ENCODE data around the gene MYO1H. TPM values are rescaled to one million over a fixed set of nuclear protein-coding genes. Genes with fewer than 3 reads are reported as not detected.
"Not testable (repeated sequence)": the region's sequence is repeated elsewhere in the genome, so short reads cannot be mapped to it uniquely, and the experiment has no call there.

Gene MYO1H
- total RNA-seq, 1 donor from 2014 or later: not detected

- DNase-seq (ENCODE audit: low spot score): no peak
Measured at GRCh38 chr12:109418848-109419480, 71.3 kb downstream of the MYO1H start.

GRCh38 chr12:109421355-109422087 lies 73.8 kb downstream of the MYO1H start:
- no peak for DNase-seq (ENCODE audit: low spot score)

GRCh38 chr12:109422251-109422650 lies 74.6 kb downstream of the MYO1H start:
- DNase-seq (ENCODE audit: low spot score): no peak

GRCh38 chr12:109423392-109423791 lies 75.7 kb downstream of the MYO1H start:
- DNase-seq (ENCODE audit: low spot score): no peak

- DNase-seq (ENCODE audit: low spot score): peak; percentile 82
Measured at GRCh38 chr12:109428037-109428629, 80.4 kb downstream of the MYO1H start.

GRCh38 chr12:109428804-109429203 lies 81.1 kb downstream of the MYO1H start:
- DNase-seq (ENCODE audit: low spot score): not testable (repeated sequence)

- DNase-seq (ENCODE audit: low spot score): no peak
Measured at GRCh38 chr12:109430244-109430643, 82.5 kb downstream of the MYO1H start.

GRCh38 chr12:109432431-109432830 lies 84.7 kb downstream of the MYO1H start:
- DNase-seq (ENCODE audit: low spot score): no peak

GRCh38 chr12:109432842-109433304 lies 85.2 kb downstream of the MYO1H start:
- DNase-seq (ENCODE audit: low spot score): peak; percentile 86

- DNase-seq (ENCODE audit: low spot score): no peak
Measured at GRCh38 chr12:109433618-109434017, 85.9 kb downstream of the MYO1H start.

GRCh38 chr12:109434582-109434981 lies 86.9 kb downstream of the MYO1H start:
- no peak for DNase-seq (ENCODE audit: low spot score)

GRCh38 chr12:109435428-109436187 lies 87.9 kb downstream of the MYO1H start:
- no peak for DNase-seq (ENCODE audit: low spot score)

GRCh38 chr12:109436188-109436560 lies 88.5 kb downstream of the MYO1H start:
- no peak for DNase-seq (ENCODE audit: low spot score)

- DNase-seq (ENCODE audit: low spot score): no peak
Measured at GRCh38 chr12:109439181-109439580, 91.5 kb downstream of the MYO1H start.

- not testable (repeated sequence) for DNase-seq (ENCODE audit: low spot score)
Measured at GRCh38 chr12:109439951-109440350, 92.3 kb downstream of the MYO1H start.

GRCh38 chr12:109440851-109441490 lies 93.3 kb downstream of the MYO1H start:
- no peak for DNase-seq (ENCODE audit: low spot score)

GRCh38 chr12:109443794-109444193 lies 96.1 kb downstream of the MYO1H start:
- DNase-seq (ENCODE audit: low spot score): no peak

GRCh38 chr12:109444259-109444658 lies 96.6 kb downstream of the MYO1H start:
- no peak for DNase-seq (ENCODE audit: low spot score)

- no peak for DNase-seq (ENCODE audit: low spot score)
Measured at GRCh38 chr12:109445191-109445609, 97.5 kb downstream of the MYO1H start.

- no peak for DNase-seq (ENCODE audit: low spot score)
Measured at GRCh38 chr12:109446869-109447268, 99.2 kb downstream of the MYO1H start.

- DNase-seq (ENCODE audit: low spot score): no peak
Measured at GRCh38 chr12:109447482-109447881, 99.8 kb downstream of the MYO1H start.

GRCh38 chr12:109448272-109448671 lies 100.6 kb downstream of the MYO1H start:
- no peak for DNase-seq (ENCODE audit: low spot score)
